Peyer's patch (tissue), 4 donors: ENCODE data around the gene GAB1. TPM values are rescaled to one million over a fixed set of nuclear protein-coding genes. Genes with fewer than 3 reads are reported as not detected.

Experiments
- DNase-seq, 3 donors: peaks; one replicate each; pipeline ENCODE4 v3.0.0-alpha.2; 2017 to 2019
- H3K27ac ChIP-seq, 4 donors: fragments of 200-600 bp; sonication (generic); one replicate each; pipeline ENCODE4 v1.5.1; 2016 to 2019
- H3K27me3 ChIP-seq, 2 donors: fragments of 200-600 bp; sonication (generic); one replicate each; pipeline ENCODE4 v1.5.1; 2019
- H3K36me3 ChIP-seq, 3 donors: fragments of 200-600 bp; sonication (generic); one replicate each; pipeline ENCODE4 v1.5.1; 2016 to 2019
- H3K4me1 ChIP-seq, 4 donors: fragments of 200-600 bp; sonication (generic); one replicate each; pipeline ENCODE4 v1.5.1; 2016 to 2019
- H3K4me3 ChIP-seq, 4 donors: fragments of 200-600 bp; sonication (generic); 1 replicate in 3 of 4; 2 replicates in 1 of 4; pipeline ENCODE4 v1.5.1; 2016 to 2019; ENCODE audit warnings: mild to moderate bottlenecking in 1 of 4
- H3K9me3 ChIP-seq, 4 donors: fragments of 200-600 bp; sonication (generic); one replicate each; pipeline ENCODE4 v1.5.1; 2016 to 2019; ENCODE audit warnings: mild to moderate bottlenecking in 1 of 4
- POLR2A ChIP-seq, 2 donors: fragments of 450-650 bp; IDR thresholded peaks; one replicate each; pipeline ENCODE4 v1.5.1; 2017; ENCODE audit warnings: antibody characterized with exemption in 2 of 2, mild to moderate bottlenecking in 2 of 2, moderate library complexity in 2 of 2
- total RNA-seq, 4 donors: library from RNA; depleted of rRNA; stranded (reverse); fragments of >200 nt; gene quantifications; one replicate each; pipeline ENCODE4 v1.1.0, GENCODE V29; 2016
- TF ChIP-seq, protein P1 (sequence below), 6 experiments: fragments of 450-650 bp in 4 of 6; fragments of 200-600 bp in 2 of 6; sonication (generic) in 1 of 6; IDR thresholded peaks; one replicate each; pipeline ENCODE4 v1.5.1; 2017 to 2019; ENCODE audit warnings: antibody characterized with exemption in 6 of 6, mild to moderate bottlenecking in 3 of 6, moderate library complexity in 1 of 6

GAB1 gene
- total RNA-seq, 4 donors from 2014 or later = 31.9 to 76.7 (median 40.5) TPM

DNA sequence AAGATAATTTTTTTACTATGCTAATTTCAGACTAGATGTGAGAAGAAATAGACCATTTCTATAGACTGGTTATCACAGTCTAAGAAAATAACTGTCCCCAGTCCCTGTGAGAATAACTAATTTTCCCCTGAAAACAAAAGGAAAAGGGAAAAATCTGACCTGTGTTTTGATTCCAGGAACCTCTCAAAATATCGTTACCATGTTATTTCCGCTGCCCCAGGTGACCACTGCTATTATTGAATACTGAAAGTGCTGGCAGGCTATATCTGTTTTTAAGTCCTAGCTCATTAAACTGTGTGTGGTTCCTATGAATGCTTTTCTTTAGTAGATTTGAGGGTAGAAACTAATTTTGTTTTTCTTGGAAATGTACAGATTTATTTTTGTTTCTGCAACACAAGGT is 83.6 kb downstream of the GAB1 start:
- Histone ChIP-seq H3K36me3 (peaks cover 0 to 27% (median 0%) of the 10 kb centered on the region in 3 donors), H3K9me3 (no peaks in the 10 kb centered on the region), H3K4me3 (no peak overlapping the region), H3K27me3 (no peaks in the 10 kb centered on the region), H3K4me1 (no peaks in the 10 kb centered on the region), H3K27ac (no peak overlapping the region)
- no peak for TF ChIP-seq POLR2A (IDR thresholded peaks at IDR 0.05)
- TF ChIP-seq, protein P1, sequence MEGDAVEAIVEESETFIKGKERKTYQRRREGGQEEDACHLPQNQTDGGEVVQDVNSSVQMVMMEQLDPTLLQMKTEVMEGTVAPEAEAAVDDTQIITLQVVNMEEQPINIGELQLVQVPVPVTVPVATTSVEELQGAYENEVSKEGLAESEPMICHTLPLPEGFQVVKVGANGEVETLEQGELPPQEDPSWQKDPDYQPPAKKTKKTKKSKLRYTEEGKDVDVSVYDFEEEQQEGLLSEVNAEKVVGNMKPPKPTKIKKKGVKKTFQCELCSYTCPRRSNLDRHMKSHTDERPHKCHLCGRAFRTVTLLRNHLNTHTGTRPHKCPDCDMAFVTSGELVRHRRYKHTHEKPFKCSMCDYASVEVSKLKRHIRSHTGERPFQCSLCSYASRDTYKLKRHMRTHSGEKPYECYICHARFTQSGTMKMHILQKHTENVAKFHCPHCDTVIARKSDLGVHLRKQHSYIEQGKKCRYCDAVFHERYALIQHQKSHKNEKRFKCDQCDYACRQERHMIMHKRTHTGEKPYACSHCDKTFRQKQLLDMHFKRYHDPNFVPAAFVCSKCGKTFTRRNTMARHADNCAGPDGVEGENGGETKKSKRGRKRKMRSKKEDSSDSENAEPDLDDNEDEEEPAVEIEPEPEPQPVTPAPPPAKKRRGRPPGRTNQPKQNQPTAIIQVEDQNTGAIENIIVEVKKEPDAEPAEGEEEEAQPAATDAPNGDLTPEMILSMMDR (IDR thresholded peaks at IDR 0.05) = no peak
- no peak for DNase-seq

DNA sequence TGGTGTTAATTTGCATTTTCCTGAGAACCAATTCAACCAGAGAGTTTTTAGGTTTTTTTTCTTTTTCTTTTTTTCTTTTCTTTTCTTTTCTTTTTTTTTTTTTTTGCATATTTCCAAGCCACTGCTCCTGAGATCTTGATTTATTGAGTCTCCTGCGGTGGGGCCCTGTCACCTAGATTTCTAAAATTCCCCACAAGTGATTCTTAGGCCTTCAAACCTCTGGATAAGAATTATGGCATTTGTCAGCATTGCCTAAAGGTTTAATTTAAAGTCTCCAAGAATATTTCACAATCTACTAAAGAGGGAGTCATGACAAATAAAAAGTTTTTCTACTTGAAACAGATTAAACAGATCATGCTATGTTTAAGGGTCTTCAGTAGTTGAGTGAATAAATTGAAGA is 84.9 kb downstream of the GAB1 start:
- Histone ChIP-seq H3K27ac (no peak overlapping the region), H3K27me3 (no peaks in the 10 kb centered on the region), H3K36me3 (peaks cover 0 to 20% (median 0%) of the 10 kb centered on the region in 3 donors), H3K4me1 (no peaks in the 10 kb centered on the region), H3K9me3 (no peaks in the 10 kb centered on the region), H3K4me3 (no peak overlapping the region)
- no peak for DNase-seq
- no peak for TF ChIP-seq POLR2A (IDR thresholded peaks at IDR 0.05)
- TF ChIP-seq, protein P1 (IDR thresholded peaks at IDR 0.05) = no peak

- no peak for DNase-seq
Measured at GRCh38 chr4:143424276-143424675, 87.6 kb downstream of the GAB1 start.

DNA sequence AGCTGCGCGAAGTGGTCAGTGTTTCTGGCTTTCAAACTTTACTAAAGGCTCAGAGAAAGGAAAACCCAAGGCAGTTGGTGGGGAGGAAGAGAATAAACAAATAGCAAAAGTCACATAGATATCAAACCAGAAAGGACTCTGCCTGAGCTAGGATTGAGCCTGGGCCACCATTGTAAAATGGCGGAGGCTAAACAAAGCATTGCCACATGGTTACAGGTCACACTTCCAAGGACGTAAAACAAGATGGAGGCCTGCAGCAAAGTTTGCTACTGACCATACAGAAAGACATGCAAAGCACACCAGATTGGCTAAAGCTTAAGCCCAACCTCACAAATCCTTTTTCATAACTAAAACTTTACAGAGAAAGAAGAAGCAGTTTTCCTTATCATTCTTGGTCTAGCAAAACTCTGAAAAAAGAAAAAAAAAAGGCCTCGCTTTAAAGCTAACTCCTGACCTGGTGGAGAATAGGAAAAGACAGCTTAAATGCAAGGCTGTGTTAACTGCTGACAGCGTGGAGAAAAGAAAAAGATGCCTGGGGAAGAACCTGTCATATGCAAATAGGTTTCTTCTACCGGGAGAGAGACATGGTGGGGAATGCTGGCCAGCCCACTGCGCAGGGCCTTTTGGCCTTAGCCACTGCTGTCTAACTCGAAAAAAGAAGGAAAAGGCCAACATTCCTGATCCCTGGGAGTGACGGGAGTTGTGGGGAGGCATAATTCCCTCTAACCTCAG is 95.0 kb downstream of the GAB1 start:
- no peak for DNase-seq
- Histone ChIP-seq H3K27me3 (no peaks in the 10 kb centered on the region), H3K4me3 (no peak overlapping the region), H3K9me3 (peaks cover 0 to 6% (median 0%) of the 10 kb centered on the region in 4 donors), H3K4me1 (no peaks in the 10 kb centered on the region), H3K27ac (no peak overlapping the region), H3K36me3 (peaks cover 0 to 6% (median 0%) of the 10 kb centered on the region in 3 donors)
- TF ChIP-seq, protein P1 (IDR thresholded peaks at IDR 0.05) = no peak
- no peak for TF ChIP-seq POLR2A (IDR thresholded peaks at IDR 0.05)

More at GRCh38 chr4:143424276-143424675, 87.6 kb downstream of the GAB1 start:
- TF ChIP-seq POLR2A (IDR thresholded peaks at IDR 0.05) = no peak
- TF ChIP-seq, protein P1 (IDR thresholded peaks at IDR 0.05) = no peak
- H3K27ac ChIP-seq = no peak overlapping the region
- no peaks in the 10 kb centered on the region for H3K27me3 ChIP-seq
- H3K9me3 ChIP-seq = no peaks in the 10 kb centered on the region
- no peak overlapping the region for H3K4me3 ChIP-seq
- H3K4me1 ChIP-seq = no peaks in the 10 kb centered on the region
- H3K36me3 ChIP-seq = peaks cover 0 to 7% (median 0%) of the 10 kb centered on the region in 3 donors

DNA sequence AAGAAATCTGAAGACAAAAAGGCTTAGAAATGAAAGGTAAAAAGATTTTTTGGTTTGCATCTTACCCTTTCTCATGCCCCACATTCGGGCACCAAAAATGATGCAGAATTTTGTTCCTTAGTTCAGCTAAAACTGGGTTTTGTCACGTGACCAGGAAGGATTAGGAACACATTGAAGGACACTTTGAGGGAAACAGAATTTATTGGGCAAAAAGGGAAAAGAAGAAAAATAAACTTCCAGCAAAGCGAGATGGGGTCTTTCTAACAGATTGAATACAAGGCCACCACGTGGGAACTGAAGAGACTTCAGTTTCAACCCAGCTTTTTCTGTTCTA is 95.5 kb downstream of the GAB1 start:
- Histone ChIP-seq H3K9me3 (peaks cover 0 to 6% (median 0%) of the 10 kb centered on the region in 4 donors), H3K36me3 (peaks cover 0 to 8% (median 0%) of the 10 kb centered on the region in 3 donors), H3K27ac (no peak overlapping the region), H3K4me3 (no peak overlapping the region), H3K27me3 (no peaks in the 10 kb centered on the region), H3K4me1 (no peaks in the 10 kb centered on the region)
- no peak for DNase-seq
- TF ChIP-seq POLR2A (IDR thresholded peaks at IDR 0.05) = no peak
- TF ChIP-seq, protein P1 (IDR thresholded peaks at IDR 0.05) = no peak
